HS-5 (cell line): ENCODE results near the gene RAMP3.

Source experiments
- DNase-seq: peaks from one replicate; pipeline ENCODE4 v3.0.0-alpha.2; 2012; ENCODE audit warnings: low read depth

RAMP3 gene

GRCh38 chr7:45180084-45180986 lies 22.7 kb downstream of the RAMP3 start:
- no peak for DNase-seq

- no peak for DNase-seq
These were observed 23.8 kb downstream of the RAMP3 start for GRCh38 chr7:45181286-45181960.

- no peak for DNase-seq
These were observed 24.6 kb downstream of the RAMP3 start for GRCh38 chr7:45181991-45182855.

DNA sequence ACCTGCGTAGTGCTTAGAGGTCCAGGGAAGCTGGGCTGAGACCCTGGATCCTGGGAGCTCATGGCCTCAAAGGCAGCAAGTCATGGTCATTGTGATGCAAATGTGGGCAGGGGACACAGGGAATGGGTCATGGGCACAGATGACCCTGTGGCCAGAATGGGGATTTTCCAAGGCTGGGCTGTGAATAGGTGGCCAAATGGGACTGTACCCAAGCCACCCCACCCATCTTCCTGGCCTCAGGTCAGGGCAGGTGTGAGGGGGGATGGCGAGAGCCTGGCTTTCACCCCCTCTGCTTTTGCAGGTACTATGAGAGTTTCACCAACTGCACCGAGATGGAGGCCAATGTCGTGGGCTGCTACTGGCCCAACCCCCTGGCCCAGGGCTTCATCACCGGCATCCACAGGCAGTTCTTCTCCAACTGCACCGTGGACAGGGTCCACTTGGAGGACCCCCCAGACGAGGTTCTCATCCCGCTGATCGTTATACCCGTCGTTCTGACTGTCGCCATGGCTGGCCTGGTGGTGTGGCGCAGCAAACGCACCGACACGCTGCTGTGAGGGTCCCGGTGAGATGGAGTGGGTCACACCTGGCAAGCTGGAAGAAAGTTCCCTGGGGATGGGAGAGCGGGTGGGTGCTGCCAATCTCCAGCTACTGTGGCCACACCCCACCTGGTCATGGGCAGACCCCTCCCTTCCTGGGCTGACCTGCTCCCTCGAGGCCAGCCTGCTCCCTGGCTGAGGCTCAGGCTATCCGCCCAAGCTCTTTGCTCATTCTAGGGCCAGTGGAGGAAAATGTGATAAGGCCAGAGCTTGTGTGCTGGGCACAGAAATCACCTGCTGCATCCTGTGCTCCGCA lies 25.5 kb downstream of the RAMP3 start:
- DNase-seq = no peak

GRCh38 chr7:45183711-45184210 lies 26.2 kb downstream of the RAMP3 start:
- DNase-seq = no peak

- DNase-seq = no peak
These were observed 26.9 kb downstream of the RAMP3 start for GRCh38 chr7:45184326-45185027.

DNA sequence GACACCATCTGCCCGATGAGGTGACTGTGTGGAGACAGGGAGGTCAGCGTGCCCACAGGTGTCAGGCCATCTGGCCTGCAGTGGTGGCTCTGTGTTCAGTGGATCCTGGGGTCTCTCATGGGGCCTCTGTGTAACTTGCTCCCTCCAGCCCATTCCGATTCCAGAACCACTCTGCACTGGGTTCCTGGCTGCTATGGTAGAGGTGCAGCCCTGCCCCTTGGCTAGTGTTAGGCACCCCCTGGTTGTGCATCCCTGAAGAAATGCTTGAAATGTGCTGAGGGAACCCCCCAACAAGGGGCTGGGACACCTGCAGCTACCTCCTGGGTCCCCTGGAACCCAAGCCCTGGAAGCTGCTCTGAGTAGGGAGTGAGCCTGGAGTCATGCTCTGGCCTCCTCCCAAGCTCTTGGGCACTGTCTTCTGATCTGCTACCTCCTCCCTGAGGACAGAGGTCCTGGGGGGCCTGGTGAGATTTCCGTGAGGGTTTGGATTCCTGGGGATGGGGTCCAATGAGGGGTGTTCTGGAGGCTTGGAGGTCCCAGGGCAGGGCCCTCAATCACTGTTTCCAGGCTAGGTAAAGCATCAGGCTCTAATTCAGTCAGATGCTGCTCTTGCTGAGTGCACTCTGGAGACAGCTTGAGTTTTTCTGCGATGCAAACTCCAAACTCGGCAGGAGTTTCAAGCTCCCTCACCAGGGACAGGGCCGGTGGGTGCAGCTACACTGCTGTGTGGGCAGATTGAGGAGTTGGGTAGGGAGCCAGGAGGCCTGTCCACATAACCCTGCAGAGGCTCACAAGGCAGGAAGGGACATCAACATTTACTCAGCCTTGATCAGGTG lies 27.7 kb downstream of the RAMP3 start:
- DNase-seq = no peak

GRCh38 chr7:45185864-45186250 lies 28.3 kb downstream of the RAMP3 start:
- DNase-seq = no peak

DNA sequence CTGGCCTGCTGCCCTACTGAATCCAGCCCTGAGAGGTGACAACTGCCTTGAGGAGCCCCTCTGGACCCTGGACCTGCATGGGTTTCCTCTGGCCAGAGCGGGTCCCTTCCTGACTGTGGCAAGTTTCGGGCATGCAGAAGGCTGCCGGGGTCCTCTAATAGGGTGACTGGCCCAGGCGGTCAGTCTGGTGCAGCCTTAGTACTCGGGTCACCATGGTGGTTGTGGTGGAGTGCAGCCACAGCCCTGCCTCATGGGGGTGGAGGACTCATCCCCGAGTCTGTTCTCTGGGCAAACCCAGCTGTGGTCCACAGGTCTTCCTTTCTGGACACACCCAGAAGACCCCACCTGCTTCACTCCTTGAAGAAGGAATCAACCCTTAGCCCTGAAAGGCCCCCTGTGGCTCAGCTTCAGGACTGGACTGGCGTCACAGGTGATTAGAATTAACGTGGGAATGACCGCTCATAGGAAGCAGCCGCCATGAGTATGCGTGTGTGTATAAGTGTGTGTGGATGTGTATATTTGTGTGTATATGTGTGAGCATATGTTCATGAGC lies 28.7 kb downstream of the RAMP3 start:
- DNase-seq = no peak

- DNase-seq = no peak
These were observed 29.7 kb downstream of the RAMP3 start for GRCh38 chr7:45187089-45187945.

DNA sequence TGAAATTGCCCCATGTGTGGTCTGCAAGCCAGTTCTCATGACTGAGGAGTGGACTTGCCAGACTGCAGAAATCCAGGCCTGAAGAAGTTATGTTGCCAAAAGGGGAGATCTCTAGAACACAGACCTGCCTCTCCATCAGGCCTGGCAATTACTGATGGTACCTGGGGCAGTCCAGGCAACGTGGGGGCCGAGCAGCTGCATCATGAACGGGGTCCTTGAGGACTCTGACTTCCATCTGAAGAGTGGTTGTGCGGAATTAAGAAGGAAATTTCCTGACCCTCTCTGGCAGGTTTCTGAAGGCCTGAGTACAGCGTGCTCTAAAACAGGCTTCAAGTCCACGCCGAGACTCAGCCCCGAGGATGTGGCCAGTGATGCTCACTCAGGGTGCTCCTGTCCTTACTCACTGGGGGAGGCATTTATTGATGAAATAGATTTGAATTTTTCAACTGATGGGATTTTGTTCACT lies 30.4 kb downstream of the RAMP3 start:
- DNase-seq = no peak

GRCh38 chr7:45188736-45189135 lies 31.1 kb downstream of the RAMP3 start:
- no peak for DNase-seq

DNA sequence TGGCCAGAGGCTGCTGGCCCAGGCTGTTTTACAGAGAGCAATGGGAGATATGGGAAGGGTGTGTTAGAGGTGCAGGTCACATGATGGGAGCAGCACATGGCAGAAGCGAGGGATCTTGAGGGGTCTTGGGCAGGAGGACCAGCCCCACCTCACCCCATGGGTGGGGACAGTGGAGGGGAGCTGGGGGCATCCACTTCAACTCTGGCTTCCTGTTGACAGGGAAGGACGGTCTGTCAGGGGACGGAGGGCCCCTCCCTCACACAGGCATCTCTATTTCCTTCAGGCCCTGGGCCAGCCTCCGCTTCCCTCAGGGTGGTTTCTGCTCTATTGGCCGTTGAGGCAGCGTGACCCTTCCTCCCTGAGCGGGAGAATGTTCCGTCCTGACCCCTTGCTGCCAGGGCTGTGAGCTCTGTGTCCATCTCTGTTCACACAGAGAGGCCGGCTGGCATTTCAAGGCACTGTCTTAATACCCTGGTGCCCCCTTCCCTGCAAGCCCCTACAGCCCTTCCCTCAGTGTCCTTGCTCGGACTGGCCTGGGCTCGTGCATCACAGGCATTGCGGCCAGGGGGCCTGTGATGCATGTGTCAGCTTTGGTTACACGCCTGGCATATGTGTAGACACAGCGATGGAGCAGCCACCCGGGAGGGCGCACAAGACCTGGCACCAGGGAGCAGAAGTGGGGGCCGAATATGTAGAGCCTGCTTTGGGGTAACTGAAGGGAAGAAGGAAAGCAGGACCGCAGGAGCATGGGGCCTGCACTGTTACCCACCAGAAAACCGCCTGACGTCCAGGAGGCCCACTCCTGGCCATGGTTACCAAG lies 31.8 kb downstream of the RAMP3 start:
- no peak for DNase-seq

DNA sequence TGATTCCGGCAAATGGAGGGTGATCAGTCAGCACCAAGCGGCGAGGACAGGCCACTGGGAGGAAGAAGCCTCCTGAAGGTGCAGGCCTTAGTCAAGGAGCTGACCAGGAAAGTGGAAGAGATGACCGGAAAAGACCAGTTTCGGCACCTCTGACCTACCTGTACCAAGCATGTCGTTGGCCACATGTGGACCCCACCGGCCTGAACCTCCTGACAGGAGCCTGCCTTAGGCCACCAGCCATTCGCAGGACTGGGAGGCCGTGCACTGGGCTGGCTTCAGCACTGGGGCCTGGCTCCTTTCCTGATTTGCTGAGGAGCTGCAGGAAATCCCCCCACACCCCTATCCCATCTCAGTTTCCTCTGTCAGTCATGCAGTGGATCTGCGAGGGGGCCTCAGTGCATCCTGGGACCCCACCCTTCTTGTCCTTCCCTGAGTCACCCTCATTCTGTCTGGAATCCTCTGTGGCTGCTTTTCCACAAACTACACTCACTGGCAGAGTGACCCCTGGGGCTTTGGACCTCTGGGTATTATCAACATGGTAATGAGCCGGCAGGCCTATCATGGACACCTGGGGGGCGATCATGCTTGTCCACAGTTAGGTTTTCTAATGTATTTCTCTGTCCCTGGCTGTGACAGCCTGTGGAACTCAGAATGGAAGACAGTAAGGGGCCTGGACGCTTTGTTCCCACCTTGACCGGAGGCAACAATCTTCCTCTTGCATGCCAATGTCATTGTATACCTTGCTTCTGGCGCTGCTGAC lies 33.0 kb downstream of the RAMP3 start:
- DNase-seq = no peak

DNA sequence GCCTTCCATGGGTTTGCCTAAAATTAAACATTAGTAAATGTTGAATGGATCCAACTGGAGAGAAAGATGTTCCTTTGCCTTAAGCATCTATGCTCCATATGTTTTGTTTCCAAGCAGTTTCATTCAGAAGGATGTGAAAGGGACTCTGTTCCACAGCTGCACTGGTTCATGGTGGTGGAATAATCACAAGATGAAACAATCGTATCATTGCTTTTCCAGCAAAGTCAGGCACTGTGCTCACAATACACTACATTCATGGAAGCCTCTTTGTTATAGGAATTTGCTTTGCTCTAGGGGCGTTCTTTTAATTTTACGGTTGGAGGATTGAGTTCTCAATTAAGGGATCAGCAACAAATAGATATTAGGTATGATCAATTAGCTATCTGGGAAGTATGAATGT lies 33.8 kb downstream of the RAMP3 start:
- DNase-seq = no peak

GRCh38 chr7:45192621-45193041 lies 35.0 kb downstream of the RAMP3 start:
- no peak for DNase-seq

DNA sequence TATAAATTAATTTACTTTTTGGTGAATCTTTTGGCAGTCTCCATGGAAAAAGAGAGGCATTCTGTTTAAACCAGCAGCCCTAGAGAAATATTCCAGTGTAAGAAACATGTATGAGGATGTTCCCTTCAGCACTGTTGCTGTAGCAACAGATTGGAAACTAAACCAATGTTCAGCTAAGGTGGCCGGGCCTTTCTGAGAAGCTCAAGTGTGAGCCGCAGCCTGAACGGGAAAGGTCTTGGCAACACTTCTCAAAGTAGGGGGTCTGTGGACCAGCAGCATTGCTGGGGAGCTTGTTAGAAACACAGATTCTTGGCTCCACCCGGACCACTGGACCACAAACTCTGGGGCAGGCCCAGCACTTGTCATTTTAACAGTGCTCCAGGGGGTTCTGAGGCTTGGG lies 36.2 kb downstream of the RAMP3 start:
- no peak for DNase-seq
